ENCODE data around the gene SCN1B.

DNA sequence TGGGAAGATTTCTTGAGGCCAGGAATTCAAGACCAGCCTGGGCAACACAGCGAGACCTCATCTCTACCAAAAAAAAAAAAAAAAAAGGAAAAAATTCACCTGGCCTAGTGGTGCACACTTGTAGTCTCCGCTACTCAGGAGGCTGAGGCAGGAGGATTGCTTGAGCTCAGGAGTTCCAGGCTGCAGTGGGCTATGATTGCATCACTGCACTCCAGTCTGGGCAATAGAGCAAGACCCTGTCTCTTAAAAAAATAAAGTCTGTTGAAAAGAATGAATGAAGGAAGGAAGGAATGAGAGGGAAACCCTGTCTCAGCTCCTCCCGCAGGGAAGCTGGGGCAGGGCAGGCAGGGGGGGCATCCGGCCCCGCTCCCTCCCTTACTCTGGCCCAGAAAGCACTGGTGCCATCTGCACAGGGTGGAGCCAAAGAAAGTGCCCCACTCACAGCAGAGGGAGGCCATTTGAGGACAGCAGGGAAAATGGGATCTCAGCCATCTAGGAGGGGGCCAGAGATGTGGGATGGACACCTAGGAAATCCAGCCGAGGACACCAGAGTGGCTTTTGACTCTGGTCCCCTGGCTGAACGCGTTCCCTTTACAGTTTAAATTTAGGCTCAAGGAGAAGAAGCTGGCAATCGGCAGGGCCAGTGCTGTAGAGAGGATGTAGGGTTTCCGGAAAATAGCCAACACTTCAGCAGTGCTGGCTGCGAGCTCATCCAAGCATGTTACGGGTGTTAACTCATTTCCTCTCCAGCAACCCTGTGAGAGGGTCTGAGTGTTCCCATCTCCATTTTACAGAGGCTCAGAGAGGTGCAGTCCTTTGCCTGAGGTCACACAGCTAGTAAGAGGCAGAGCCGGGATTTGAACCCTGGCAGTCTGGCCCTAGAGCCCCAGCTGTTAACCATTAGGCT, 7.7 kb downstream of the SCN1B start:
- TF ChIP-seq FOXM1 (IDR thresholded peaks at IDR 0.05; ENCODE audit: borderline replicate concordance) (no peak), SP1 (IDR thresholded peaks at IDR 0.05) (no peak), ZNF384 (IDR thresholded peaks at IDR 0.05) (no peak), BHLHE40 (IDR thresholded peaks at IDR 0.05; ENCODE audit: borderline replicate concordance) (no peak), SUZ12 (IDR thresholded peaks at IDR 0.05) (no peak), ELF4 (IDR thresholded peaks at IDR 0.05) (no peak), HDGF (IDR thresholded peaks at IDR 0.05; ENCODE audit: borderline replicate concordance) (no peak), NFRKB (IDR thresholded peaks at IDR 0.05) (no peak)

All from HEK293T (cell line).